Measurements from ENCODE around the gene CD58.

DNA sequence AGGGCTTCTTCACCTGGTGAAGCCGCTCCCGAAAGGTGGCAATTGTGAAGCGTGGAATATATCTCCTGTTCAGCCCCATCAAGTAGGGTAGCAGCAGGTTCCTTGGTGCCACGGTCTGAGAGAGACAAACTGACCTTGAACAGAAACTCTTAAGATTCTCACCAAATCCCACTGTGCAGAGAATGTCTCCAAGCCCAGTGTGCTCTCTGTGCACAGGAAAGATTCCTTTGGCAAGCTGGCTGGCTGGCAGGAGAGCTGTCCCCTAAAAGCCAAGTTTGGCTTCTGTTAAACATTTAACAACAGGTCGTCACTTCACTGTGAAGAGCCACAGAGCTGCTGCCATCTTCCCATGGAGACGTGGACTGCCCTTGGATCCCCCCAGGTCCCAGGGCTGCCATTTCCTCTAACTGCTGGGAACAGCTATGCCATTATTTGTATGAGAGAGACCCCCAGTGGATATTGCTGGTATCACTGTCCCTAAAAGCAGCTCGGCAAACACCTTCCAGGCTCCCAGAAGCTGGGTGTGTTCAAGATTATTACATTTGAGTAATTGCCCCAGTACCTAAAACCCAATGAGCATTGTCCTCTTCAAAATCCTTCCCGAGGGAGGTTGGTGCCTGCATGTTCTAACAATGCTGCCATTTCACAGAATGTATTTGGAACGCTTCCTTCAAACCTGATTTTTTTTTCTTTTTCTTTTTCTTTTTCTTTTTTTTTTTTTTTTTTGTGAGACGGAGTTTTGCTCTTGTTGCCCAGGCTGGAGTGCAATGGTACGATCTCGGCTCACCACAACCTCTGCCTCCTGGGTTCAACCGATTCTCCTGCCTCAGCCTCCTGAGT is 71.8 kb downstream of the CD58 start:
- TF ChIP-seq FOXP2 (optimal IDR thresholded peaks at IDR 0.05; ENCODE audit: borderline replicate concordance, extremely low read depth, extremely low read length, insufficient read depth), result no peak
- TF ChIP-seq TAF1 (IDR thresholded peaks at IDR 0.05; ENCODE audit: borderline replicate concordance, insufficient read depth, low read length), result no peak
- TF ChIP-seq, protein P1, sequence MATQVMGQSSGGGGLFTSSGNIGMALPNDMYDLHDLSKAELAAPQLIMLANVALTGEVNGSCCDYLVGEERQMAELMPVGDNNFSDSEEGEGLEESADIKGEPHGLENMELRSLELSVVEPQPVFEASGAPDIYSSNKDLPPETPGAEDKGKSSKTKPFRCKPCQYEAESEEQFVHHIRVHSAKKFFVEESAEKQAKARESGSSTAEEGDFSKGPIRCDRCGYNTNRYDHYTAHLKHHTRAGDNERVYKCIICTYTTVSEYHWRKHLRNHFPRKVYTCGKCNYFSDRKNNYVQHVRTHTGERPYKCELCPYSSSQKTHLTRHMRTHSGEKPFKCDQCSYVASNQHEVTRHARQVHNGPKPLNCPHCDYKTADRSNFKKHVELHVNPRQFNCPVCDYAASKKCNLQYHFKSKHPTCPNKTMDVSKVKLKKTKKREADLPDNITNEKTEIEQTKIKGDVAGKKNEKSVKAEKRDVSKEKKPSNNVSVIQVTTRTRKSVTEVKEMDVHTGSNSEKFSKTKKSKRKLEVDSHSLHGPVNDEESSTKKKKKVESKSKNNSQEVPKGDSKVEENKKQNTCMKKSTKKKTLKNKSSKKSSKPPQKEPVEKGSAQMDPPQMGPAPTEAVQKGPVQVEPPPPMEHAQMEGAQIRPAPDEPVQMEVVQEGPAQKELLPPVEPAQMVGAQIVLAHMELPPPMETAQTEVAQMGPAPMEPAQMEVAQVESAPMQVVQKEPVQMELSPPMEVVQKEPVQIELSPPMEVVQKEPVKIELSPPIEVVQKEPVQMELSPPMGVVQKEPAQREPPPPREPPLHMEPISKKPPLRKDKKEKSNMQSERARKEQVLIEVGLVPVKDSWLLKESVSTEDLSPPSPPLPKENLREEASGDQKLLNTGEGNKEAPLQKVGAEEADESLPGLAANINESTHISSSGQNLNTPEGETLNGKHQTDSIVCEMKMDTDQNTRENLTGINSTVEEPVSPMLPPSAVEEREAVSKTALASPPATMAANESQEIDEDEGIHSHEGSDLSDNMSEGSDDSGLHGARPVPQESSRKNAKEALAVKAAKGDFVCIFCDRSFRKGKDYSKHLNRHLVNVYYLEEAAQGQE (IDR thresholded peaks at IDR 0.05; ENCODE audit: insufficient read depth in 1 of 2, low read depth in 2 of 2, low read length in 2 of 2), result no peak
